Fibroblast of villous mesenchyme (primary cell): ENCODE measurements around the gene CFL2. TPM values are rescaled to one million over a fixed set of nuclear protein-coding genes. Genes with fewer than 3 reads are reported as not detected.

Experiments used
- DNase-seq: peaks from one replicate; pipeline ENCODE4 v3.0.0-alpha.2; 2010; ENCODE audit warnings: low read depth
- H3K4me3 ChIP-seq: 2 replicates; pipeline ENCODE4 v1.5.1; 2011; ENCODE audit warnings: low read depth, mild to moderate bottlenecking, low read length
- CTCF ChIP-seq: IDR thresholded peaks from 2 replicates; pipeline ENCODE4 v1.5.1; 2012; ENCODE audit warnings: low read depth, mild to moderate bottlenecking, low read length; ENCODE audit not compliant: insufficient read depth
- total RNA-seq: library from RNA; depleted of rRNA; stranded (reverse); fragments of >200 nt; gene quantifications from 2 replicates; pipeline ENCODE4 v1.2.3, GENCODE V29; 2012

The CFL2 gene
- total RNA-seq, 1 donor: 173 TPM

DNA sequence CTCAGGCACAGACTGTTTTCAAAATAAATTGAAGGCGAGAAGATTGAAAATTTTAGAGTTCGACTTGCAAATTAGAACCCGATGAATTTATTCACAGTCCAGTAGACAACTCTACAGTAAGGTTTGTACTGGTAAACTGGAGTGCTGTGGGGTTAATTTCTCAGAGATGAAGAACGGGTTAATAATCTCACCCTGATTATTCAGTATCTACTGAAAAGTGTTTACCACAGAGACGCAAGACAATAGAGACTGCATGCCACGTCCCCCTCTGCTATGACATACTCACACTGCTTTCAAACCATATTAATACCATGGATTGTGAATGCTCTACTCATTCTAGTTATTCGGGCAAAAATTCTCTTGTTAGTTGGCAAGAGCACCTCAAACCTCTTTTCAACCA is 36.1 kb downstream of the CFL2 start:
- H3K4me3 ChIP-seq: no peak overlapping the region
- no peak for TF ChIP-seq CTCF
- DNase-seq: no peak

DNA sequence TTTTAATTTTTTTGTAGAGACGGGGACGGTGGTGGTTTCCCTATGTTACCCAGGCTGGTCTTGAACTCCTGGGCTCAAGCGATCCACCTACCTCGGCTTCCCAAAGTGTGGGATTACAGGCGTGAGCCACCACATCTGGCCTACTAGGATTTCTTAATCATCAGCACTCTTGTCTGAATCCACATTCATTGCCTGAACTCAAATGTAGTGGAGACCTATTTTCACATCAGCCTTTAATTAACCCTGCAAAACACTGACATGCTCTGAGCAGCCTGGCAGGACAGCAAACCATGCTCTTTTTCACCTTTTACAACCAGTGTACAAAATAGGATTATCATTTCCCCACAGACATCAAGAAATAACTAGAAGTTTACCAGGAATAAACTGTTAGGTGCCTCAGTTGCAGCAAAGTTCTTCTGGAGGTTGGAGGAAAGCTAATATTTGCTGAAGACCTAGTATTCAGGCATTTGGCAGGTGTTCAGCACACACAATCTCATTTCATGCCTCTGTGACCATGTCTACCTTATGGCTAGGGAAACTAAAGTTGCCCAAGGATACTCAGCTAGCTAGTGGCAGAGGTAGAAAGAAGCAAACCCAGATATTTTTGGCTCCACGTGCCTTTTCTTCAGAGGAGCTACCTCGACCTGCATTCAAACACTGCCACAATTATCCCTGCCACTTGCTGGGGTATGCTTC is 37.7 kb downstream of the CFL2 start:
- H3K4me3 ChIP-seq: no peak overlapping the region
- no peak for TF ChIP-seq CTCF
- DNase-seq: no peak

DNA sequence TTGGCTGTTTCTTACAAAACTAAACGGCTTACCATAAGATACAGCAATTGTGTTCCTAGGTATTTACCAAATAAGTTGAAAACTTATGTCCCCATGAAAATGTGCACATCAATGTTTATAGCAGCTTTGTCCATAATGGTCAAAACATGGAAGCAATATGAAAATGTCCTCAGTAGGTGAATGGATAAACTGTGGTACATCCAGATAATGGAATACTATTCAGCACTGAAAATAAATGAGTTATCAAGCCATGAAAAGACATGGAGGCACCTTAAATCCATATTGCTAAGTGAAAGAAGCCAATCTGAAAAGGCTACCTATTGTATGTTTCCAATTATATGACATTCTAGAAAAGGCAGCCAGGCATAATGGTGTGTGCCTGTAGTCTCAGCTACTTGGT is 40.7 kb downstream of the CFL2 start:
- TF ChIP-seq CTCF: no peak
- no peak for DNase-seq
- no peak overlapping the region for H3K4me3 ChIP-seq

DNA sequence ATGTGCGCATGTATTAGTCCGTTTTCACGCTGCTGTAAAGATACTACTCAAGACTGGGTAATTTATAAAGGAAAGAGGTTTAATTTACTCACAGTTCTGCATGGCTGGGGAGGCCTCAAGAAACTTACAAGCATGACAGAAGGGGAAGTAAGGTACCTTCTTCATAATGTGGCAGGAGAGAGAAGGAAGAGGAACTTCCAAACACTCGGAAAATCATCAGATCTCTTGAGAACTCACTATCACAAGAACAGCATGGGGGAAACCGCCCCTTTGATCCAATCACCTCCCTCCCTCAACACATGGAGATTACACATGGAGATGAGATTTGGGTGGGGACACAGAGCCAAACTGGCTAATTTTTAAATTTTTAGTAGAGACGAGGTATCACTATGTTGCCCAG is 42.7 kb downstream of the CFL2 start:
- no peak for DNase-seq
- H3K4me3 ChIP-seq: no peak overlapping the region
- TF ChIP-seq CTCF: no peak

DNA sequence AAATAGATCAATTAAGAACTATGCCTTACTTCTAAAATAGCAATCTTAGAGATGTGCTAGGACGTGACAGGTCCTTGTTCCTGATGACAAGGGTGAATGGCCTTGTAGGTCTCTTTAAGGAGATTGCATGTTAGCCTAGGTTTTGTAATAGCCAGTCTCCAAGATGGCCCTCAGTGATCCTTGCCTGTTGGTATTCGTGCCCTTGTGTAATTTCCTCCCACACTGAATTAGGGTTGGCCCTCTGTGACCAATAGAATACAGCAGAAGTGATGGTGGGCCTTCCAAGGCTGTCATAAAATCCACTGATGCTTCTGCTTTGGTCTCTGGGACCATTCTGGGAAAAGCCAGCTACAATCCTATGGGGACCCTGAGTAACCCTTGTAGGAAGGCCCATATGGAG is 46.3 kb downstream of the CFL2 start:
- no peak overlapping the region for H3K4me3 ChIP-seq
- DNase-seq: no peak
- TF ChIP-seq CTCF: no peak

DNA sequence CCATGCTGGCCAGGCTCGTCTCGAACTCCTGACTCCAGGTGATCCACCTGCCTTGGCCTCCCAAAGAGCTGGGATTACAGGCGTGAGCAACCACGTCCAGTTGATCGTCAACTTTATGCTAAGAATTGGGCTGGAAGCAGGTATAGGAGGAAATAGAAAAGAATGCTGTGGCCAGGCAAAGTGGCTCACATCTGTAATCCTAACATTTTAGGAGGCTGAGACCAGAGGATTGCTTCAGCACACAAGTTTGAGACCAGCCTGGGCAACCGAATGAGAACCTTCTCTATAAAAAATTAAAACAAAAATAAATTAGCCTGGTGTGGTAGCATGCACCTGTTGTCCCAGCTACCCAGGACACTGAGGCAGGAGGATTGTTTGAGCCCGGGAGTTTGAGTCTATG is 47.4 kb downstream of the CFL2 start:
- DNase-seq: no peak
- no peak overlapping the region for H3K4me3 ChIP-seq
- no peak for TF ChIP-seq CTCF
